ENCODE measurements around the gene TRIM14.
"Not testable (repeated sequence)": the region's sequence is repeated elsewhere in the genome, so short reads cannot be mapped to it uniquely, and the experiment has no call there.

TRIM14 gene

DNA sequence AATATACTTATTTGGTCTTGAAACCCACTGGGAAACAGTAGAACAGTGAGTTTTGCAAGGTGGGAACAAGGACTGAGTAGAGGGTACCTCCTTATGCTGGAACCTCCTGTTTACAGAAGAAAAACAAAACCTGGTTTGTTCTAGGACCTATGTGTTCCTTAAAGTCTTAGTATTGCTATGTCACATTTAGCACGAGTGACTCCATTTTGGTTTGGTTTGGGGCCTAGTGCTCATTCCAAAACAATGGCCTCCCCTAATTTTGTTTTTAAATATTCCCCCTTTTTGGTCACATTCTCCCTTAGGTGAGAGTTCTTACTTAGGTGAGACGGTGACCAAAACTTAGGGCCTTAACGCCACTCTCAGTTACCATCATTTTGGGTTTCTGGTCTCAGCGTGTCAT is 68.7 kb downstream of the TRIM14 start:
- DNase-seq (ENCODE audit: low read depth in 1 of 2, low spot score in 1 of 2) = no peak

DNA sequence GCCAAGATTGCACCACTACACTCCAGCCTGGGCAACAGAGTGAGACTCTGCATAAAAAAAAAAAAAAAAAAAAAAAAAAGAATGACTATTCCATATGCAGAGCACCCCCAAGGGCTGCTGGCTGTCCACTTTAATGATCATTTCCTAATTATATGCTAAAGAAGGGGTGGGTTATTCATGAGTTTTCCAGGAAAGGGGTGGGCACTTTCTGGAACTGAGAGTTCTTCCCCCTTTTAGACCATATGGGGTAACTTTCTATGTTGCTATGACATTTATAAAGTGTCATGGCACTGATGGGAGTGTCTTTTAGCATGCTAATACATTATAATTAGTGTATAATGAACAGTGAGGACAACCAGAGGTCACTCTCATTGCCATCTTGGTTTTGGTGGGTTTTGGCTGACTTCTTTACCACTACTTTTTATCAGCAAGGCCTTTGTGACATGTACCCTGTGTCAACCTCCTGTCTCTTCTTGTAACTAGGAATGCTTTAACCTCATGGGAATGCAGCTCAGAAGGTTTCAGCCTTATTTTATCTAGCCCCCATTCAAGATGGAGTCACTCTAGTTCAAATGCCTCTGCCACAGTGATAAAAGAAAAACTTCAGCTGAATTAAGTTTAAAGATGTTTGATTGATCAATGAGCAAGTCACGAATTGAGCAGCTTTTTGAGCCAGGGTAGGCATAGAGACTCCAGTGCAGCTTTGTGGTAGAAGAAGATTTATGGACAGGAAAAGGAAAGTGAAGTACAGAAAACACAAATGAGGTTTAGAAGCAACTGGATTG is 69.5 kb downstream of the TRIM14 start:
- no peak for DNase-seq (ENCODE audit: low read depth in 1 of 2, low spot score in 1 of 2)

DNA sequence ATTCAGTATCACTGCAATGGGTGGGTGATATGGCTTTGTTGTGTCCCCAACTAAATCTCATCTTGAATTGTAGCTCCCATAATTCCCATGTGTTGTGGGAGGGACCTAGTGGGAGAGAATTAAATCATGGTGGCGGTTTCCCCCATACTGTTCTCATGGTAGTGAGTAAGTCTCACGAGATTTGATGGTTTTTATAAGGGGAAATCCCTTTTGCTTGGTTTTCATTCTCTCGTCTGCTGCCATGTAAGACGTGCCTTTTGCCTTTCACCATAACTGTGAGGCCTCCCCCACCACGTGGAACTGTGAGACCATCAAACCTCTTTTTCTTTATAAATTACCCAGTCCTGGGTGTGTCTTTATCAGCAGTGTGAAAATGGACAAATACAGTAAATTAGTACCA is 72.0 kb downstream of the TRIM14 start:
- DNase-seq (ENCODE audit: low read depth in 1 of 2, low spot score in 1 of 2) = no peak

DNA sequence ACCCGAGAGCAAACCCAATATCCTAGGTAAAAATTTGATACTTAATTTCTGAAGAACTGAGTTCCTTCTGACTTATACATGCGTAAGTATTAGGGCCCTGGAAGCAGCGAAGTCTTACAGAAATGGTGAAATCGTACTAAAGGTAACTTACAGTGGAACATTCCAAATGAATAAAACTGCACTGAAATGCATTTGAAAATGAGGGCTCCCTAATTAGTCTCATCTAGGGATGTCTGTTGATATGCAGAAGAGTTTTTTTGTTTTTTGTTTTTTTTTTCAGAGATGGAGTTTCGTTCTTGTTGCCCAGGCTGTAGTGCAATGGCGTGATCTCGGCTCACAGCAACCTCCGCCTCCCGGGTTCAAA is 72.9 kb downstream of the TRIM14 start:
- no peak for DNase-seq (ENCODE audit: low read depth in 1 of 2, low spot score in 1 of 2)

DNA sequence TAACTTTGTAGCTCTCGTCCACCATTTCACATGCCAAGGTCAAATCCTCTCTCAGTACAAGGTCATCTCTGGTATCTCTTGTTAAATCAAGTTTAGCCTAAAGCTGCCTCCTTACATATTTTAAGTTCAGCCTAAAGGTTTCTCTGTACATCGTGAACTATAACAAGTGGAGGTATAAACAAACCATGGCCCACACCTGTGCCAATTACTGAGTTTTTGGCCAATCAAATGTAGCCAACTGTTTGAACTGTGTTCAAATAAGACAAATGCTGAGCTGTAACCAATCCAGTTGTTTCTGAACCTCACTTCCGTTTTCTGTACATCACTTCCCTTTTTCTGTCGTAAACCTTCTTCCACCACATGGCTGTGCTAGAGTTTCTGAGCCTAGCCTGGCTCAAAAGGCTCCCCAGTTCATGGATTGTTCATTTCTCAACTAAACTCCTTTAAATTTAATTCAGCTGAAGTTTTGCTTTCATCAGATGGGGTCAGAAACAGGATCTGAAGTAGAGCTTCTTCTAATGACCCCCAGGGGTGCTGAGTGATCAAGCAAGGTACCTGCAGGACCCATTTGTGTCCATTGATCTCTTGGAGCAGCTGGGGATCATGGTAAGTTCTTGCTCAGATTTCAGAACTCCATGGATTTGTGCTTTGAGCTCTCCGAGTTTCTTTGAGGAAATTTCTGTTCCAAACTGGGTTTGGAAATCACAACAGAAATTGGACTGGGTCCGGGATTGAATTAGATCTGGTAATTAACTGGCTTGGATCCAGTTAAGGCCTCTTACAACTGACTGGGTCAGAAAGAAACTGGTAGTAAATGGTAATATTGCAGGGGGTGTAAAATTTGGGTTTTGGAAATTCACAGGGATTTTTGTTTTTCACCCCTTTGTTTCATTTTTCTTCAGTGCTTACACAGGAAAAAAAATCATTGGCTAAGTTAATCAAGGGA is 73.5 kb downstream of the TRIM14 start:
- DNase-seq (ENCODE audit: low read depth in 1 of 2, low spot score in 1 of 2) = no peak

DNA sequence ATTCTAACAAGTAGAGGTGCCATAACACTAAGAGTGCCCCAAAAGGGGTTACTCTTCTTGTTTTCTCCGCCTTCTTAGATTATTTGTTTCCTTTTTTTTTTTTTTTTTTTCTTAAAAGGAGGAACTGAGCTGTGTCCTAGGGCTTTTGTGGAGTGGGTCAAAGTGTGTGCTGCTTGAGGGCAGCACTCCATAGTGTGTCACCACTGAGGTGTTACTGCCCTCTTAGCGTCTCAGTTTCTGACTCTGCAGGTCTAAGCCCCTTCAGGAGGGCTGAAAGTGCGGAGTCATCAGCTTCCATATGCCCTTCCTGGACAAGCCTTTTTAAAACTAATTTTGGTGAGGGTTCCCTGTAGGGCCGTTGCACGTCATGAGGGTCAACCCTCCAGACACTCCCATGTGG is 75.1 kb downstream of the TRIM14 start:
- DNase-seq (ENCODE audit: low read depth in 1 of 2, low spot score in 1 of 2) = no peak

DNA sequence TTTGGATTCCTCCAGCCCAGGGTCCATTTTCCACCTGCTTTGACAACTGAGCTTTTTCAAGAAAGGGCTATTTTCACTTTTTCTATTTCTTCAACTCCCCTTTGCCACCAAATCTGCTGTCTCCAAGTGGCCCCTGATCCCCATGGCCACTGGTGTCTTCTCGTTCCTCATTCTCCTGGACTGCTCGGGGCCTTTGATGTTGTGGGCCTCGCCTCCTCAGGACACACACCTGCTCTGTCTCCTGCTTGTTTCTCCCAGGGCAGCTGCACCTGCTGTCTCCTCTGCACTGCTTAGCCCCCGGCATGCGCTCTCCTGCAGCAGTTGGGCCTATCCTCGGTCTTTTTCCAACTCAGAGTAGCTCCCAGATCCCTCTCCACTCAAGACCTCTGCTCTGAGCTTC is 78.8 kb downstream of the TRIM14 start:
- no peak for DNase-seq (ENCODE audit: low read depth in 1 of 2, low spot score in 1 of 2)

DNA sequence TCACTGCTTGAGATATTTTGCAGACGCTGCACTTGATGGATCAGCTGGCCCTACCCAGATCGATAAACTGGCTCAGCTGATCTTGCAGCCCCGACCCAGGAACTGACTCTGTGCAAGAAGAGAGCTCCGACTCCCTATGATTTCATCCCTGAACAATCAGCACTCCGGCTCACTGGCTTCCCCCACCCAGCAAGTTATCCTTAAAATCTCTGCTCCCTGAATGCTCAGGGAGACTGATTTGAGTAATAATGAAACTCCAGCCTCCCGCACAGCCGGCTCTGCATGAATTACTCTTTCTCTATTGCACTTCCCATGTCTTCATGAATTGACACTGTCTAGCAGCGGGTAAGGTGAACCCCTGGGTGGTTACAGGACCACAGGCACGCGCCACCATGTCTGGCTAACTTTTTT is 79.4 kb downstream of the TRIM14 start:
- no peak for DNase-seq (ENCODE audit: low read depth in 1 of 2, low spot score in 1 of 2)

DNA sequence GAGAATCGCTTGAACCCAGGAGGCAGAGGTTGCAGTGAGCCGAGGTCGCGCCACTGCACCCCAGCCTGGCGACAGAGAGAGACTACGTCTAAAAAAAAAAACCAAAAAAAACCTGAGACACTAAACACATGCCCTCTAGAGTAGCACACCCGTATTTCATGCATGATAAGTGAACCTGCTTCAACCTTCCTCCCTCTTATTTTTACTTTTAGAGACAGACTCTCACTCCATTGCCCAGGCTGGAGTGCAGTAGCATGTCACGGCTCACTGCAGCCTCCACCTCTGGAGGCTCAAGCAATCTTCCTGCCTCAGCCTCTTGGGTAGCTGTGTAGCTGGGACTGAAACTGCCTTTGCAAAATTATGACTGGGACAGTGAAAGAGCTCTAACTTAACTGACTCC is 80.1 kb downstream of the TRIM14 start:
- DNase-seq (ENCODE audit: low read depth in 1 of 2, low spot score in 1 of 2) = no peak

DNA sequence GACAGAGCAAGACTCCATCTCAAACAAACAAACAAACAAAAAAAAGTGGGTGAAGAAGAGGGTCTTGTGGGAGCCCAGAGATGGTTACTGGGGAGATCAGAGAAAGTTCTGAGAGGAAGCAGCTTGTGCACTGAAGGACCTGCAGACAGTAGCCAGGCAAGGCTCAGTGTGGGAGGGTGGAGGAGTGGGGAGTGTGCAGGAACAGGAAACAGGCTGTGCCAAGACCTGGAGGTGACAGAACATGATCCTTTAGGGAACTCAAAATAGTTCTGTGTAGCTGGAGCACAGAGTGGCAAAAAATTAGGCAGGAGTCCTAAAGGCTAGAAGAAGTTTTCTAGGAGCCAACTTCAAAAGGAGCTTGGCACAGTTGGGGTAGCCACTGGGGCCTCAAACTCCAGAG is 81.7 kb downstream of the TRIM14 start:
- no peak for DNase-seq (ENCODE audit: low read depth in 1 of 2, low spot score in 1 of 2)

DNA sequence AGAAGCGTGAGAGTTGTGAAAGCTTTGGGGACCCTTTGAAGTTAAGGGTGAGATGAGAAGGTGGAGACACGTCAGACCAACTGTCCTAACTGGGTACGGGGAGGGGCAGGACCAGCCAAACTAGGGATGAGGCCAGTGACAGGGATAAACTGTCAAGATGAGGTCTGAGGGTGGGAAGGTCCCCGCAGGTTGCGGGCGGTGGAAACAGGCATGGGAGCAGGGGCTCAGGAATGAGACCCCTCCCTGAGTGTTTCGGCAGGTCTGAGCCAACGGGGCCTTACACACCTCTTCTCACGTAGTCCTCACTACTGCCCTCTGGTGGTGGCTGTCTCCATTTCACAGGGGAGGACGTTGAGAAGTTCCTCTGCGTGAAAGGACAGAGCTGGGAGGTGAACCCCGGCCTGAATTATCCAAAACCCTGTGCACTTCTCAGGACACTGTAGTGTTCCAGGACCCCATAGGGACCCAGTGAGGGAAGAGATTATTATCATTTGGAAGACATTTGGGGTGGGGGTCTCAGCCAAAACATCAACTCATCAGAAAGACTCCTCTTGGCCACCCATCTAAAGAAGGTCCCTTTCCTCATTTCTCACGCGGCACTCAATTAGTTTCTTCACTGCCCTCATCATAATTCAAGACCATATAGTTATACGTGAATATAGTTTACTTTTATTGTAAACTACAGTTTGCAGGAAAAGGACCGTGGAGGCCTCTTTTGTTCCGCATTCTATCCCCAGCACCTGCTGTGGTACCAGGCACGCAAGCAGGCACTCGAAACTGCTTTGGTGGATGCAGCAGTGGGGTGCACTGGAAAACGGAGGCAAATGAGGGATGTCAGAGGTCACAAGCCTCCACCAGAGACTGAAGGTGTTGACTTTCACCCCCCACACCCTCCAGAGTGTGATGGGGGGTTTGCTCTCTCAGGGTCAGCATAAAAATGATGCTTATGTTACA is 84.2 kb downstream of the TRIM14 start:
- DNase-seq (ENCODE audit: low read depth in 1 of 2, low spot score in 1 of 2) = peak; percentile 75 to 76

DNA sequence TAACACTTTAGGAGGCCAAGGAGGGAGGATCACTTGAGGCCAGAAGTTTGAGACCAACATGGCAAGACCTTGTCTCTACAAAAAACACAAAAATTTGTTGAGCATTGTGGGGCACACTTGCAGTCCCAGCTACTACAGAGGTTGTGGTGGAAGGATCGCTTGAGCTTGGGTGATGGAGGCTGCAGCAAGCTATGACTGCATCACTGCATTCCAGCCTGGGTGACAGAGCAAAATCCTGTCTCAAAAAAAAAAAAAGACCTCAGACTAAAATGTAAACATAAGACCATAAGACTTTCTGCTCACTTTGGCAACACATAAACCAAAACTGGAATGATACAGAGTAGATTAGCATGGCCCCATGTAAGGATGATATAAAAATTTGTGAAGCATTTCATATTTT is 87.1 kb downstream of the TRIM14 start:
- no peak for DNase-seq (ENCODE audit: low read depth in 1 of 2, low spot score in 1 of 2)

DNA sequence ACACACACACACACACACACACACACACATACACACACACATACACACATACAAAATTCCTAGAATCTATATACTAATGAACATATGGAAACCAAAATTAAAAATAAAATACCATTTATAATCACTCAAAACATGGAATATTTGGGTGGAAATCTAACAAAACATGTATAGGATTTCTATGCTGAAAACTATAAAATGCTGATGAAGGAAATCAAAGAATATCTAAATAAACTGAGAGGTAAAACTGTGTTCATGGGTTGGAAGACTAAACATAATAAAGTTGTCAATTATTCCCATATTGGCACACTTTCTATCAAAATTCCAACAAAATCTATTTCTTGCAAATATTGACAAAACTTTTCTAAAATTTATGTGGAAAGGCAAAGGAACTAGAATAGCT is 87.9 kb downstream of the TRIM14 start:
- no peak for DNase-seq (ENCODE audit: low read depth in 1 of 2, low spot score in 1 of 2)

DNA sequence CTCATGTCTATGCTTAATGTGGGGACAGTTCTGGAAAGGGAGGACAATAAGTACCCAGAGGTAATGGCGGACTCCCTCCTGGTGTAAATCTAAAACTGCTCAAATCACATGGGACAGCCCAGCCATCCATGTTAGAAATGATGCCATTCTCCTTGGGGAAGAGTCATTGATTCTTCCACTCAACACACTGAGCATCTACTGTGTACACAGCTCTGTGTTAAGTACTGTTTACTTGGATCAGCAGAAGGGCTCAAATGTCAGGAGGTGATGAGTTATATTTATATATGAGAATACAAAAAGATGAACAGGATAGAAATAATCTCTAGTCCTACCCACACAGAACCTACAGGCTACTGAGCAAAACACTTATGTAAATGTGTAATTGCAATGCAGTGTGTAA is 94.3 kb downstream of the TRIM14 start:
- no peak for DNase-seq (ENCODE audit: low read depth in 1 of 2, low spot score in 1 of 2)

DNA sequence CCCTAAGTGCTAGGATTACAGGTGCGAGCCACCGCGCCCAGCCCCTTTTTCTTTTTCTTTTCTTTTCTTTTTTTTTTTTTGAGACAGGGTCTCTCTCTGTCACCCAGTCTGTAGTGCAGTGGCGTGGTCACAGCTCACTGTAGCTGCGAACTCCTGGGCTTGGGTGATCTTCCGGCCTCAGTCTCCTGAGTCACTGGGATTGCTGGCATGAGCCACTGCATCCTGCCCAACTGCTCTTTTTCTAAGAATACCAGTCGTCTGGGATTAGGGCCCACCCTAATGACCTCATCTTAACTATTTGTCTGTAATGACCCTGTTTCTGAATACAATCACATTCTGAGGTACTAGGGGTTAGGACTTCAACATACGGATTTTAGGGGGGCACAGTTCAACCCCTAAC is 96.6 kb downstream of the TRIM14 start:
- no peak for DNase-seq (ENCODE audit: low read depth in 1 of 2, low spot score in 1 of 2)

DNA sequence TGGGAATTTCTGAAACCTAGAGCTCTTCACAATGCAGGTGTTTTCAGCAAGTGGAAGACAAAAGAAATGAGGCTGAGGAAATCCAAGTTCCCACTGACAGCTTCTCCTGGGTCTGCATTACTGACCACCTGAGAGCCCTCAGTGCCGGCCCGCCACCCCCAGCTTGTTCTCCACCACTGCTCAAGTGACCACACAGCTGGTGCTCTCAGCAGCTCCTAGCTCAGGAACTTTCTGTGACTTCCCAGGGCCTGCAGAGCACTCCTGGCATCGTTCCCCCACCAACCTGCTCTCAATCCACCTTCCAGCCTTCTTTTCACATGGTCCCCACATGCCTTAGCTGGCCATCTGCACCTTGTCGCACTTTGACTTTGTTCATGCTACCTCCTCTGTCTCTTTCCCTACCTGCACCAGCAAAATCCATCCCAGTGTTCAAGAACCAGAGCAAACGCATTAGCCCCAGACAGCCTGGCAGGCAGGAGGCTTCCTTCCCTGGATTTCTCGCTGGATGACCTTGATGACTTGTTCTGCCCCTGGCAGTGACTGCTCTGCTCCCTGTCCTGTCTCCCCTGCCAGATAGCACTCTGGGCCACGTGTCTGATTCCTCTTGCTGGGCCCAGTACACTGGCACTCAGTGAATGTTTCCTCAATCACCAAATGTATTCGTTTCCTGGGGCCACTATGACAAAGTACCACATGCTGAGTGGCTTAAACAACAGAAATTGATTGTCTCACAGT is 97.5 kb downstream of the TRIM14 start:
- no peak for DNase-seq (ENCODE audit: low read depth in 1 of 2, low spot score in 1 of 2)

DNA sequence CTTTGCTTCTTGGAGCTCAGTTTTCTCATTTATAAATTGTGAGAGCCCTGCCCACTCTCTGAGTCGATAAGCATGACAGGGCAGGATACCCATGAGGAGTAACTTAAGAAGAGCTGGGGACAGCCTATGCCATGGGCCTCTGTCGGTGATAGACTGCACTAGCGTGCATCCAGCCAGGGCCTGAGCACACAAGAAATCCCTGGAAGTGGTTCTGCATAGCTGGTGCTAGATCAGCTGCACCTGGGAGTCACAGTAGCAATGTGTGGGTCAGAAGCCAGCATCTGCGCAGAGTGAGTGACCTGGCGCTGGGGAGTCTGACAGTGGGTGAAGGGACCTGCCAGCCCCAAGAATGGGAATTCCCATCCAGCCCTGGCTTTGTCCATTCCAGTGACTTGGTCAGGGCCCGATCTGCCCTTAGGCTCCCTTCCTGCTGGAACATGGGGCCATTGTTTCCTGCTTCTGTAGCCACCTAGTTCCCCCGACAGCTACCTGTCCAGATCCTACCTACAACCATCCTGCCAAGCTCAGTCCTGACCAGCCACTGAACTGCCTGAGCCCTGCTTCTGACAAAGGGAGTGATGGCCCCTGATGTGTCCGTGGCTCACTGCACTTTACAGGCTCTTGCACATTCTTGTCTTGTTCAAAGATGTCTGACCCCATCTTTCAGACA is 98.4 kb downstream of the TRIM14 start:
- no peak for DNase-seq (ENCODE audit: low read depth in 1 of 2, low spot score in 1 of 2)

DNA sequence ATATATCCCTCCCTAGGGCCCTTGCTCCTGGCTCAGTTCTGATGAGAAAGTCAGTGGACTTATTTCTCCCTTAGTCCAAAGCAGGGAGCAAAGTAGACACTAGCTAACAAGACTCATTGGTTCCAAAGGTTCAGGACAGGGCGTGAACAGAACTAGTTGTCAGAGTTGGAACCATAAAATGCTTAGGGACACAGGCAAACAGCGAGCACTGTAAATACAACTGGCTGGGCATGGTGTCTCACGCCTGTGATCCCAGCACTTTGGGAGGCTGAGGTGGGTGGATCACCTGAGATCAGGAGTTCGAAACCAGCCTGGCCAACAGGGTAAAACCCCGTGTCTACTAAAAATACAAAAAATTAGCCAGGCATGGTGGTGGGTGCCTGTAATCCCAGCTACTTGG is 99.2 kb downstream of the TRIM14 start:
- DNase-seq (ENCODE audit: low read depth in 1 of 2, low spot score in 1 of 2) = not testable (repeated sequence)
